SK-N-SH treated with all-trans-retinoic acid at 6 μM for 48 hours (cell line): ENCODE results near the gene PMP22.

Source experiments
- ARNTL ChIP-seq: fragments of 450-650 bp; formaldehyde crosslinking; IDR thresholded peaks from 2 replicates; pipeline ENCODE4 v1.5.0; 2020; ENCODE audit warnings: low read depth, mild to moderate bottlenecking, moderate library complexity, borderline replicate concordance
- CSDC2 ChIP-seq: fragments of 250-450 bp; sonication (Bioruptor Pico); IDR thresholded peaks from 2 replicates; pipeline ENCODE4 v1.5.0; 2020; ENCODE audit warnings: mild to moderate bottlenecking, moderate library complexity
- RARB ChIP-seq: fragments of 250-450 bp; sonication (Bioruptor Pico); IDR thresholded peaks from 2 replicates; pipeline ENCODE4 v1.8.0; 2021; ENCODE audit warnings: mild to moderate bottlenecking, moderate library complexity
- TOX ChIP-seq: fragments of 250-450 bp; sonication (Bioruptor Pico); IDR thresholded peaks from 2 replicates; pipeline ENCODE4 v1.8.0; 2021; ENCODE audit warnings: mild to moderate bottlenecking, moderate library complexity, borderline replicate concordance
- TF ChIP-seq, protein P1 (sequence below): fragments of 250-450 bp; sonication (Bioruptor Pico); IDR thresholded peaks from 2 replicates; pipeline ENCODE4 v1.5.1; 2021; ENCODE audit warnings: mild to moderate bottlenecking, moderate library complexity

DNA sequence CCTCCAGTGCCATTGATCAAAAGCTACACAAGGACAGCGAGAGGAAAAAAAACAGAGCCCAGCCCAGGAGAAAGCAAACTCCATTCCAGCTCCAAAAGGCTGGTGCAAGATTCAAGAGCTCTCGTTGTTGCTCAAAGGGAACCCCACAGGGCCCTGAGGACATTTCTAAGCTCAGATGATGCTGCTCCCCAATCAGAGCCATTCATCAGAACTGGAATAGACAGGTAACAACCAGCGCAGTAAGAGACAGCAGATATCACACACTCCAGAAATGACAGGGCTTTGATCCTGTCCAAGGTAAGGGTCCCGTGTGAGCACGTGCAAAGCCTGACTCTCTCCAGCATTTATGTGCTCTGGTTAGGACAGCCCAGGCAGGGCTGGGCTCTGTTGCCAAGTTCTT lies 20.1 kb downstream of the PMP22 start:
- TF ChIP-seq TOX (no peak), ARNTL (no peak), RARB (CRISPR knock-in tag) (no peak), CSDC2 (CRISPR knock-in tag) (no peak)
- TF ChIP-seq, protein P1, sequence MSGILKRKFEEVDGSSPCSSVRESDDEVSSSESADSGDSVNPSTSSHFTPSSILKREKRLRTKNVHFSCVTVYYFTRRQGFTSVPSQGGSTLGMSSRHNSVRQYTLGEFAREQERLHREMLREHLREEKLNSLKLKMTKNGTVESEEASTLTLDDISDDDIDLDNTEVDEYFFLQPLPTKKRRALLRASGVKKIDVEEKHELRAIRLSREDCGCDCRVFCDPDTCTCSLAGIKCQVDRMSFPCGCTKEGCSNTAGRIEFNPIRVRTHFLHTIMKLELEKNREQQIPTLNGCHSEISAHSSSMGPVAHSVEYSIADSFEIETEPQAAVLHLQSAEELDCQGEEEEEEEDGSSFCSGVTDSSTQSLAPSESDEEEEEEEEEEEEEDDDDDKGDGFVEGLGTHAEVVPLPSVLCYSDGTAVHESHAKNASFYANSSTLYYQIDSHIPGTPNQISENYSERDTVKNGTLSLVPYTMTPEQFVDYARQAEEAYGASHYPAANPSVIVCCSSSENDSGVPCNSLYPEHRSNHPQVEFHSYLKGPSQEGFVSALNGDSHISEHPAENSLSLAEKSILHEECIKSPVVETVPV (CRISPR knock-in tag): no peak
